HuH-7.5 (cell line): ENCODE results near the gene GNPDA2.
"Not testable (repeated sequence)": the region's sequence is repeated elsewhere in the genome, so short reads cannot be mapped to it uniquely, and the experiment has no call there.

Source experiments
- DNase-seq: peaks from one replicate; pipeline ENCODE4 v3.0.0; 2011; ENCODE audit warnings: low spot score

GNPDA2 gene

DNA sequence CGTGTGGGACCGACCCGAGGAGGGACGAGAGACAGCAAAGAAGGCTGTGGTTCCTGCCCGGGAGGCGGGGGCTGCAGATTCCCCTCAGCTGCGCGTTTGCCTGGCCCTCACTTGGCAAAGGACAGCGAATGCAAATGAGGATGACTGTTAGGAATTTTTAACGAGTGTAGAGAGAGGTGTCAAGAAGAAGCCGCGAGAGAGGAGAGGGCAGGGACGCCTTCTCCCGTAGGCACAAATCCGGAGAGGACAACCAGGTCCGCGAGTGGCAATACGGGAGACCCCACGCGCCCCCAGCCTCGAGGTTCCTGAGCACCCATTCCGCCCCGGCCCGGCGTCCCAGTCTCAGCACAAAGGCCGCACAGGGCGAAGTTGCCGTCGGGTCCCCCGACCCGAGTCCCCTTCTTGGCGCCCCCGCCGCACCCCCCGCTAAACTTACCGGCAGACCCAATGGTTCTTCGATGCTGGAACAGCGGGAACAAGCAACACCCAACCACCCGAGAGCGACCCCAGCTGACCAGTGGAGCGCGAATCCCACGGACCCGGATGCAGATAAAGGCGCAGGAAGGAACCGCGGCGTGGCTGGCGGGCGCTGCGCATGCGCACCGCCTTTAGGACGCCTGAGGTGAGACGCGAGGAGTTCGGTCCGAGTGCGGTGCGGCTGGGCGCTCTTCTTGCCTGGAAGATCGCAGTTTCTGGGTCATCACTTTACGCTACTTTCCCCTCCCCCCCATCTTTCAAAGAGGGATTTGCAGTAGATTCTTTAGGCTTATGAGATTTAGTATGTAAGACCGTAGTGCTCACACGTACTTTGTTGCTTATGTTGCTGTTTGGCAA is at the start of gene GNPDA2:
Gene GNPDA2 (minus strand): TSS at position 519 of the 834 bp plus-strand sequence. CDS start 4,349 bp downstream, outside the sequence.
- DNase-seq = peak; percentile 55

GRCh38 chr4:44772340-44772739 is 46.0 kb upstream of the GNPDA2 start:
- no peak for DNase-seq

DNA sequence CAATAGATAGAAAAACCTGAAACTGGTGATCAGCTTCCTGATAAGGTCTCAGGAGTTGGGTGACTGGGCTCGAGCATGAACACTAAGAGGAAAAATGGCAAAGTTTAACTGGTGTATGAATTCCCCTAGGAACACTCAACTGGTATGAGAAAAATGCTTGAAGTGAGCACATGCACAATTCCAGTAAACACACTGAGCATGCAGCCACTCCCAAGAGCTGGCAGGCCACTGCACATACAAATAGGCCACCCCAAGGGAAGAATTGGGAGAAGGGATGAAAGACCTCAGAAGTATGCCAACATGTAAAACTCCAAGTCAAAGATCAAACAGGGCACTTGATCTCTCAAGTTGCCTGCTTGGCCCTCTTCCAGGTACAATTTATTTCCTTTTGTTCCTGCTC is 45.4 kb upstream of the GNPDA2 start:
- no peak for DNase-seq

DNA sequence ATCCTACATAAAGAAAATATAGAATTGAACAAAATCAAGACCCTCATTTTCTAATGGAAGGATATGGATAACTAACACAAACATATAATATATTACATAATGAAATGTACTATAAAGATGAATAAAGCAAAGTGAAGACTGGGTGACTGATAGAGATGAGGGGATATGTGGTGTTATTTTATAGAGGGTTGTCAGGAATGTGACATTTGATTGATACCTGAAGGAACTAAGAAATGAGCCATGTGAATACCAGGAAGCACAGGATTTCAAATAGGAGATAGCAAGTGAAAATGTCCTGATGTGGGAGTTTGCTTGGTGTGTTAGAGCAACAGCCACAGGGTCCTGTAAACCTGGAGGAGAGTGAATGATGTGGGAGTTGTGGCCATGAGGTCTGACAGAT is 40.1 kb upstream of the GNPDA2 start:
- no peak for DNase-seq

DNA sequence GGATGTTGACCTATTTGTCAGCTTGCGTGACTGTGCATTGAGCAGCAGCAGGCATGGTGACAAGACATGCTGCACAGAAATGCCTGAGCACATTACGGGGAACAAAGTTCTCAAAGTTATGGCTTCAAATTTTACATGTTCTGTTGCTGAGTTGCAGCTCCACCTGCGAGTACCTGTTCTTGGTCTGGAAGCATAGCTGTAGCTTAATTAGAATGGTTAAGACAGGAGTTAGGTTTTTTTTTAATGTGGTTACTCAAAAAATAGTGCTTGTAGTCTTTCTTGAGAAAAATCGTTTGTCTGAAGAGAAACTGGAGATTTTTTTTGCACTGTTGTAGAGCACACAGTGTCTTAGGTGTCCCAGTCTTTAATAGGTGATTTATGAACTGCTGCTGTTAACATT is 38.8 kb upstream of the GNPDA2 start:
- no peak for DNase-seq

DNA sequence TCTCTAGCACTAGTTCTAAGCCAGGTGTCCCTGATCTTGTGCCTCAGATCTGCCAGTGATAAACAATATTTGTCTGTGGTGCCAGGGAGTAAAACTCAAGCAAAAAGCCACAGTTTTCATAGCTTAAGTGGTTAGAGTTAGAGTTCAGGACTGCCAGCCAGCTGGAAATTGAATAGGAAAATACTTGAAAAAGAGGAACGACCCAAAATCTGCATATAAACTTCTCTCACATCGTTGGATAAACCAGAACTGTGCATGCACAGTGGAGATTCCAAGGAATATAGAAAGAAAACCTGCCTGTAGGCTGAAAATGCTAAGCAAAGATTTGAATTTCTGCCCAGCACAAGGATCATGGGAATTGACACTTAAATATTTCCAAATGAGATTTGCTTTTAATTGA is 35.0 kb upstream of the GNPDA2 start:
- no peak for DNase-seq

DNA sequence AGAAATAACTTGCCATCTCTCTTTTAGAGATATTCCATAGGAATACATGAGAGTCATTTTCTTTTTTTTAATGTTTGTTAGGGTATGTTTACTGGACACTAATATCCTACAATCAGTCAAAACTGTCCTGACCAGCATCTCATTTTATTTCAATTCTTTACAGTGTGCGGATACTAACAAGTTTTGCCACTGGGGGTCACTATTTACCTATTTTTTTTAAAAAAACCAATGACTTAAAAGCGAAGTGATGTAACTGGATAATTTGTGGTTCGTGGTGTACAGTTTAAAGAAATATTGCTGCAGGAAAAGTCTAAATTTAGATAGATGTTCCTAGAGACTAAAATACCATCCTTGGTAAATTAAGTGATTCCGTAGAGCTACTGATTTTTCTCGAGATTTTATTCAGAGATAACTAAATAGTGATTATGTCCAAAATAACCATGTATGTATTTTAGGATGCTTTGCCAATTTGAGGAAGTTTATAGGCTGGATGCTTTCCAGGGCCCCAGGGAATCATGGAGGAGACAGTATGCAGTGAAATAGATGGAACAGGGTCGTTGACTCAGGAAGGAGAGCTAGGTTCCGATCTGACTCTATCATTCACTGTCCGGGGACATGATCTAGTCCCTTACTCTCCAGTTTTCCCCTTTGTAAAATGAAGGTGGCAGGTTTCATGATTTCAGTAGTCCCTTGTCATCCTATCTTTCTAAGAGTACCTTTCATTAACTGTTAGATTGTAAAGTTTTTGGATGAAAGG is 34.0 kb upstream of the GNPDA2 start:
- no peak for DNase-seq

GRCh38 chr4:44756559-44756958 is 30.2 kb upstream of the GNPDA2 start:
- no peak for DNase-seq

- DNase-seq = no peak
These were observed 13.8 kb upstream of the GNPDA2 start for GRCh38 chr4:44740201-44740600.

- peak; percentile 2 for DNase-seq
These were observed 12.3 kb upstream of the GNPDA2 start for GRCh38 chr4:44738615-44739014.

DNA sequence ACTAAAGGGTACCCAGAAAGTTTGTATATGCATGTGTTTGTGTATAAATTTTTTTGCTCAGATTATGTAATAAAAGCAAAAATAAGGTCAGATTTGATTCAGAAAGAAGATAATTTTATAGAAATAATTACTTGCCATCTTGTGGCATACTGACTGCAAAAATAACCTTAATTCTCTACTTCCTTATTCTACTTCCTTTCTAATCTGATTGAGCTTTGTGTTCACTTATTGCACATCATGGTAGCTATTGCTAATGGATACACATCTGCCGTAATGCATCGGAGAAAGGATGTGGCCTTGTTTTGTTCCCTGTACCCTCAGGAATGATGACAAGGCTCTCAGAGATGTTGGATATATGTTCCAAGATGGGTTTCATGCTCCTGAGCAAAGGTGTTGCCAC is 10.5 kb upstream of the GNPDA2 start:
- DNase-seq = no peak

DNA sequence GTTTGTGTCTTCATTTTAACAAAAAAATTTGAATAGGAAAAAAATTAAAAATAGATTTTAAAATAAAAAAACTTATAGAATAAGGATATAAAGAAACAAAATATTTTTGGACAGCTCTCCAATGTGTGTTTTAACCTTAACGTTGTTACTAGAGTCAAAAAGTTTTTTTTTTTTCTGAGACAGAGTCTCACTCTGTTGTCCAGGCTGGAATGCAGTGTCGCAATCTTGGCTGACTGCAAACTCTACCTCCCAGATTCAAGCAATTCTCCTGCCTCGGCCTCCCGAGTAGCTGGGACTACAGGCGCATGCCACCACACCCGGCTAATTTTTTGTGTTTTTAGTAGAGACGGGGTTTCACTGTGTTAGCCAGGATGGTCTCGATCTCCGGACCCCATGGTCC is 2.3 kb upstream of the GNPDA2 start:
- not testable (repeated sequence) for DNase-seq

- no peak for DNase-seq
These were observed 1.1 kb upstream of the GNPDA2 start for GRCh38 chr4:44727471-44727870.

DNA sequence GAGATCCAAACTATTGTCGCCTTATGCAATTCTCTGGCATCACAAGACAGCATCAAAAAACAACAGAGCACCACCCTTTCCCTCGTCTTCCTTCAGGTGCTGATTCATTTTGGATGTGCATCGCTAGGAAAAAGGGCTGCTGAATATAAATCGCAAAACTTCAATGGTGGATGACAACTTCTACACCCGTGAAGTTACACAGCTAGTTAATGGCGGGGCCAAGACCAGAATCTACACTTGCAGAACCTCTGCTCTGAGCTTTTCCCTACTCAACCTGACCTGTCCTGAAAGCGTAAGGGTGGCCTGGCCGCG is 674 bp downstream of the GNPDA2 start:
- peak; percentile 6 for DNase-seq

DNA sequence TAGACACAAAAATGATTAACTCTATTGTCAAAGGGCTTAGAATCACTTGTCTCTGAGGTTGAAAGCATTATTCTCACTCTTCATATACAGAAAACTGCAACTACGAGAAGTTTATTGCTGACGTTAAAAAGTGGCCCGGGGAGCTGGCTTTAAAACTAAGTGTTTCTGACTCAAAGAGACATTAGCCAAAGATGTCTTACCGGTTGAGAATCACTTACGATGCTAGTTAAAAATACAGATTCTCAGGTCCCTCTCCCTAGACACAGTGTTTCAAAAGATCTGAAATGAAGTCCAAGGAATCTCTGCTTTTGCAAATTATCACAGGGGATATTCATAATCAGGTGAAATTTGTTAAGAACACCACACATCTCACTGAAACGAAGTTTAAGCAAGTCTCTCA is 1.2 kb downstream of the GNPDA2 start:
- no peak for DNase-seq

- DNase-seq = no peak
These were observed 4.4 kb downstream of the GNPDA2 start for GRCh38 chr4:44722001-44722400.

DNA sequence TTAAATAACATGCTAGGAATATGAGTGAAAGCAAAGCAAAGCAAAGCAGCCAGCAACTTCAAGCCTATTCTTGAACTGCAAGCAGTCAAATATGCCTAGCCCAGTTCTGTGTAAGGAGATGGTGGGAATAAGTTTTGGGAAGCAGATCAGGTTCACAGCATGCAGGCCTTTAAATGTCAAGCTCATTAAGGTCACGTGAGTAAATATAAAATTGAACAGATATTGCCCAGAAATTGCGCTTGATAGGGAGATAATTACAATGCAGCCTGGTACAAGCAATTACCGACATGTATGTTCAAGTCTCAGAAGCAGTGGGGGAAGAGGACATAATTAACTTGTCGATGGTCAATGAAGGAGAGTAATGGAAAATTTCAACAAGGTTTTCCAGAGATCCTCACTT is 6.0 kb downstream of the GNPDA2 start:
- no peak for DNase-seq

GRCh38 chr4:44716597-44716996 is 9.8 kb downstream of the GNPDA2 start:
- no peak for DNase-seq

- no peak for DNase-seq
These were observed 13.2 kb downstream of the GNPDA2 start for GRCh38 chr4:44713125-44713524.

DNA sequence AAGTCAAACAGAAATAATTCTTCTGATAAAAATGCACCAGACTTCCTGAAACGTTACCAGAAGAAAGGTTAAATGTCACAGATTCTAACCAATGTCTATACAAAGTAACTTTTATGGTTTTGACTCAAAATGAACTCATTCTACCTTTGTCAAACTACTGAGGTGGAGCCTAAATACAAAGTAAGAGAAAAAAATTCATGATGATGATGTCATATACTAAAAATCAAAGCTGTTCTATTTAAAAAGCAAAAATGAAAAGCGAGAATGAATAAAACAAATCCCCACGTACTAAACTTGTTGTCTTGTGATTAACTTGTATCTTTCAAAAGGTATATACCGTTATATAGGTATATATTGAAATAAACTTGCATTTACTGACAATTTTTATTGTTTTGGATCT is 21.7 kb downstream of the GNPDA2 start:
- no peak for DNase-seq

DNA sequence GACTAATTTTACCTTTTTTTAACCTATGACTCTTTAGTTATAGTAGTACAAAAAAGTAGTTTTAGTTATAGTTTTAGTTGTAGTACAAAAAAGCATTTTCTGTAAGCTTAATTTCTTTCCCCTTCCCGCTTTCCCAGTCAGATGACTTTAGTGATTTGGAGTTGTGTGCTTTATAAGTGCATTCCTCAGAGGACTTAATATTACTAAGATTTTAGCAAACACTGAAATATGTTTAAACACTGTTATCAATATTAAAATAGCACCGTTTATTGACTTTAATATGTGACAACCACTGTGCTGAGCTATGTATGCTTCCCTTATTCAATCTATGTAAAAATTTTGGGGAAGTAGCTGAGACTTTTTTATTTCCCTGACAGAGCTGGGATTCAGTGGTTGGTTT is 25.3 kb downstream of the GNPDA2 start:
- DNase-seq = no peak

GRCh38 chr4:44700427-44700826 is 25.9 kb downstream of the GNPDA2 start:
- no peak for DNase-seq

DNA sequence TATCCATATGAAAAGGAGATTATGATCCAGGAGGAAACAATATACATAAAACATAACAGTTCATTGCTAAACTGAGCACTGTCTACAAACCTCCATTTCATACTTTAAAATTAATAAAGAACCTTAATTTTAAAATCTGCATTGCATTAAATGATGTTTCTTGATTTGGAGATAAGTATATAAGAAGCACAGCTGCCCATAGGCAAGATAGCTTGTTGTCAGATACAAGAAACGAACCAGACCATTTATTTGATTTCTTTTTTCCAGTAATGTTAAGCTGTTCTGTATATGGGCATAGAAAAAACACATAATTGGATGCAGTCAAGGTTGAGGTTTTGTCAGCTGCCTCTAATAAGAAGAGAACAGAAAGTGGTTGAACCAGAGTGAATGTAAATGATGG is 41.7 kb downstream of the GNPDA2 start:
- DNase-seq = no peak

DNA sequence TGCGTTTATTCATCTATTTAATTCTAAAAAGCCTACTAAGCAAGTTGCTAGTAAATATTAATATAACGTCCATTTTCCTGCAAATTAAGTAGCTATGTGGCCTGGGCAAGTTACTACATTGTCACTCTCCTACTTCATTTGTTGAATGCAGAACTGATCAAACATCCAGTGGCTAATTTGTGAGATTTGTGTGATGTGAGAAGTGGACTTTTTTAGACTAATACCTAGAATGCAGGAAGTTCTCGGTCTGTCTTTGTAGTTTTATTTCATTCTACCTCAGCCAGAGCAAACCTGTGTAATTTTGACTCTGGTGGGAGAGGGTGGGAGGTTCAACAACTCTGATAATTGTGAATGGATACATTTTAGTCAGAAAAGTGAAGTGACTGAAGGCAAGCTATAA is 47.3 kb downstream of the GNPDA2 start:
- no peak for DNase-seq
